ENCODE data around the gene ARCN1. TPM values are rescaled to one million over a fixed set of nuclear protein-coding genes. Genes with fewer than 3 reads are reported as not detected.

The ARCN1 gene
- total RNA-seq, 4 donors from 2014 or later = 89.7 to 135 (median 117) TPM

DNA sequence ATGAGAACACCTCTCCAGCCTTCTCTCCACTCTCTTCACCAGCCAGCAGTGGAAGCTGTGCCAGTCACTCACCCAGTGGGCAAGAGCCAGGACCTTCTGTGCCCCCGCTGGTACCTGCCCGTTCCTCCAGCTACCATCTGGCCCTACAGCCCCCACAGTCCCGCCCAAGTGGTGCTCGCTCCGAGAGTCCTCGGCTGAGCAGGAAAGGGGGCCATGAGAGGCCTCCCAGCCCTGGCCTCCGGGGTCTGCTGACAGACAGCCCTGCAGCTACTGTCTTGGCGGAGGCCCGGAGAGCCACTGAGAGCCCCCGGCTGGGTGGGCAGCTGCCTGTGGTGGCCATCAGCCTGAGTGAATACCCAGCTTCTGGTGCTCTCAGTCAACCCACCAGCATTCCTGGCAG, 55.4 kb downstream of the ARCN1 start:
- DNase-seq (ENCODE audit: low spot score) = no peak
- ATAC-seq (ENCODE audit: low FRiP score) = no peak
- TF ChIP-seq CTCF (IDR thresholded peaks at IDR 0.05) = no peak

DNA sequence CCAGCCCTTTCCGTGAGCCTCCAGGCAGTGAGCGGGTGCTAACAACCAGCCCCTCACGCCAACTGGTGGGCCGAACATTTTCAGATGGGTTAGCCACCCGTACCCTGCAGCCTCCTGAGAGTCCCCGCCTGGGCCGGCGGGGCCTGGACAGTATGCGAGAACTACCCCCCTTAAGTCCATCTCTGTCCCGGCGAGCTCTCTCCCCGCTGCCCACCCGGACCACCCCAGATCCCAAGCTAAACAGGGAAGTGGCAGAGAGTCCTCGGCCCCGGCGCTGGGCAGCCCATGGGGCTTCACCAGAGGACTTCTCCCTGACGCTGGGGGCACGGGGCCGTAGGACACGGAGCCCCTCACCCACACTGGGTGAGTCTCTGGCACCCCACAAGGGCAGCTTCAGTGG, 55.8 kb downstream of the ARCN1 start:
- no peak for ATAC-seq (ENCODE audit: low FRiP score)
- TF ChIP-seq CTCF (IDR thresholded peaks at IDR 0.05) = no peak
- DNase-seq (ENCODE audit: low spot score) = no peak

DNA sequence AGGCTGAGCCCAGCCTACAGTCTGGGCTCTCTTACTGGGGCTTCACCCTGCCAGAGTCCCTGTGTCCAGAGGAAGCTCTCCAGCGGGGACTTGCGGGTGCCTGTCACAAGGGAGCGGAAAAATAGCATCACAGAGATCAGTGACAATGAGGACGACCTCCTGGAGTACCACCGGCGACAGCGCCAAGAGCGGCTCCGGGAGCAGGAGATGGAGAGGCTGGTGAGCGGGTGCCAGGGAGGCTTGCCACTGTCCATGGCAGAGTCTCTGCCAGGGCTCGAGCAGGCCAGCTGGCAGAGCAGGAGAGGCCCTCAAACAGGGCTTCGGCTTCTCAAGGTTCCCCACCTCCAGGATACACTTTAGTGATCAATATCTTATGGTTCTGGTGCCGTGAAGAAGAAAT, 56.2 kb downstream of the ARCN1 start:
- ATAC-seq (ENCODE audit: low FRiP score) = no peak
- no peak for DNase-seq (ENCODE audit: low spot score)
- no peak for TF ChIP-seq CTCF (IDR thresholded peaks at IDR 0.05)

DNA sequence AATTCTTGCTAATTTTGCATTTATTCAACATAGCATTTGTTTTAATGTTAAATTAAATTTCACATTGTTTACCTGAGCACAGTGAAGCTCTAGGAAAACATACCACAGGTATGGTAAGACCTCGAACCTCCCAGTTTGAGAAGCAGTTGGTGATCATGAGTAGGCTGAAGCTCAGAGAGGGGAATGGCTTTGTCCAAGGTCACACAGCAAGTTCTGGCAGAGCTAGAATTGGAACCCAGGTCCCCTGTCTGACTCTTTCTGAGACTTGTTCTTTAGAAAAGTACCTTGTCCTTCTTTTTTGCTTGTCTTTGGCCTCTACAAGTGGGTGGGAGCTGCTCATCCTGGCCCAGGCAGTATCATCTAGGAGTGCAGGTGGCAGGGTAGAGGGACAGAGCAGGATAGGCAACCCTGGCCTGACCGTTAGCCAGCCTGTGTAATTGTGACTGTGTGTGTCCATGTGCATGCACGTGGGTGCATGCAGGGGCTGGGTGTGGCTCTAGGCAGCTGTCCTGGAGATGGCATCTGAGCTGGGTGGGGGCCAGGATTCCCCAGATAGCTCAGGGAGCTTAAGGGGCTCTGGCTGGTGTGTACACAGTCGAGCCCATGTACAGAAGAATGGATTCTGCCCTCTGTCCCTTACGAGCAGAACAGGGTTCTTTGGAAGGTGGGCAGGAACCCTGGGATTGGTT, 56.8 kb downstream of the ARCN1 start:
- no peak for TF ChIP-seq CTCF (IDR thresholded peaks at IDR 0.05)

GRCh38 chr11:118629761-118630661, 57.8 kb downstream of the ARCN1 start:
- ATAC-seq (ENCODE audit: low FRiP score) (no peak), DNase-seq (ENCODE audit: low spot score) (no peak)
- TF ChIP-seq CTCF (IDR thresholded peaks at IDR 0.05) = no peak

More for the DNA sequence above, 56.8 kb downstream of the ARCN1 start:
- DNase-seq (ENCODE audit: low spot score) = no peak
- no peak for ATAC-seq (ENCODE audit: low FRiP score)

- no peak for ATAC-seq (ENCODE audit: low FRiP score)
- TF ChIP-seq CTCF (IDR thresholded peaks at IDR 0.05) = no peak
- no peak for DNase-seq (ENCODE audit: low spot score)
Measured at GRCh38 chr11:118631142-118631909, 59.1 kb downstream of the ARCN1 start.

Data from omental fat pad (tissue), 4 donors.